K562 (cell line): Measurements from ENCODE around the gene ERC2. TPM values are rescaled to one million over a fixed set of nuclear protein-coding genes. Genes with fewer than 3 reads are reported as not detected.

Source experiments
- ATAC-seq: fragments of 200-7000 bp; cut with Tn5 transposase; 3 replicates; pipeline ENCODE4 v1.9.1; 2020; ENCODE audit warnings: moderate library complexity
- BruUV-seq: library from RNA; stranded (reverse); fragments of 400-500 nt; replicated peaks from 2 replicates; lab custom pipeline; 2021; lab: Mats Ljungman, UMichigan
- CTCF ChIA-PET: fragments of 300-600 bp; formaldehyde crosslinking; extraction: SDS; loops from one replicate; lab custom pipeline; 2021; ENCODE audit warnings: low intra/inter-chr PET ratio; lab: Yijun Ruan, JAX
- POLR2A ChIA-PET: fragments of 300-600, 350-650 bp; sonication (Branson Sonifier 250); formaldehyde crosslinking; extraction: SDS; loops from one replicate; lab custom pipeline; 2021; ENCODE audit warnings: antibody characterized with exemption, inconsistent platforms; lab: Yijun Ruan, JAX
- DNase-seq, 4 experiments: peaks; one replicate each; pipeline versions ENCODE4 v3.0.0 to v3.0.0-alpha.2; 2011 to 2018; ENCODE audit warnings: low spot score in 3 of 4, mixed read lengths in 3 of 4; ENCODE audit errors: extremely low read depth in 1 of 4
- FAIRE-seq: peaks from 2 replicates; lab custom pipeline; 2011; peaks lifted over from hg19 to GRCh38; lab: Jason Lieb, UNC
- H2AFZ ChIP-seq: 2 replicates; pipeline ENCODE4 v1.6.0; 2011; ENCODE audit warnings: low read depth, low read length, control low read depth, inconsistent platforms
- H3K27ac ChIP-seq: fragments of 200-600 bp; 3 replicates; pipeline ENCODE4 v1.8.0; 2011; ENCODE audit warnings: low read depth, mild to moderate bottlenecking, control low read depth, inconsistent platforms, low read length, moderate library complexity, mixed read lengths; ENCODE audit errors: extremely low read depth
- H3K27me3 ChIP-seq, 2 experiments: fragments of 300-600 bp in 1 of 2; 2 replicates in 1 of 2; 3 replicates in 1 of 2; pipeline versions ENCODE4 v1.6.0 to v1.8.0; 2011; ENCODE audit warnings: inconsistent platforms in 2 of 2, low read length in 2 of 2, mild to moderate bottlenecking in 1 of 2, mixed read lengths in 1 of 2, moderate library complexity in 1 of 2; ENCODE audit not compliant: control insufficient read depth in 2 of 2, insufficient read depth in 2 of 2
- H3K36me3 ChIP-seq: fragments of 300-600 bp; 3 replicates; pipeline ENCODE4 v1.8.0; 2011; ENCODE audit warnings: mild to moderate bottlenecking, low read length, inconsistent platforms; ENCODE audit not compliant: control insufficient read depth, insufficient read depth
- H3K4me1 ChIP-seq, 2 experiments: fragments of 200-600 bp in 1 of 2; replicated peaks in 1 of 2; 2 replicates in 1 of 2; 3 replicates in 1 of 2; pipeline versions ENCODE4 v1.5.1 to v1.8.0; 2011; ENCODE audit warnings: inconsistent platforms in 2 of 2, low read length in 2 of 2, mild to moderate bottlenecking in 1 of 2, mixed read lengths in 1 of 2, moderate library complexity in 1 of 2; ENCODE audit not compliant: control insufficient read depth in 2 of 2, insufficient read depth in 2 of 2
- H3K4me2 ChIP-seq: 2 replicates; pipeline ENCODE4 v1.6.1; 2011; ENCODE audit warnings: low read length, control low read depth, inconsistent platforms, mixed read lengths; ENCODE audit not compliant: insufficient read depth
- H3K4me3 ChIP-seq: fragments of 200-600 bp; sonication (generic), shearing (Covaris generic); 2 replicates; pipeline ENCODE4 v1.5.1; 2016; ENCODE audit warnings: control low read depth, inconsistent platforms
- H3K79me2 ChIP-seq: fragments of 200-600 bp; 3 replicates; pipeline ENCODE4 v1.8.0; 2011; ENCODE audit warnings: low read length, inconsistent platforms; ENCODE audit not compliant: control insufficient read depth, insufficient read depth
- H3K9ac ChIP-seq, 2 experiments: 2 replicates each; pipeline versions ENCODE4 v1.6.0 to v1.6.1; 2011; ENCODE audit warnings: low read depth in 2 of 2, low read length in 2 of 2, control low read depth in 1 of 2, inconsistent platforms in 1 of 2, mild to moderate bottlenecking in 1 of 2, mixed read lengths in 1 of 2; ENCODE audit not compliant: insufficient read depth in 1 of 2
- H3K9me1 ChIP-seq: one replicate; pipeline ENCODE4 v1.6.0; 2011; ENCODE audit warnings: inconsistent platforms, mild to moderate bottlenecking, low read length, moderate library complexity; ENCODE audit not compliant: control insufficient read depth, insufficient read depth
- H3K9me3 ChIP-seq: replicated peaks from 2 replicates; pipeline ENCODE4 v1.5.1; 2011; ENCODE audit warnings: low read depth, low read length, inconsistent platforms; ENCODE audit not compliant: control insufficient read depth, insufficient read depth
- H4K20me1 ChIP-seq: replicated peaks from 2 replicates; pipeline ENCODE4 v1.6.1; 2011; ENCODE audit warnings: low read length, inconsistent platforms, mixed read lengths; ENCODE audit not compliant: control insufficient read depth, insufficient read depth
- CBX3 ChIP-seq, 2 experiments: IDR thresholded peaks; 1 replicate in 1 of 2; 2 replicates in 1 of 2; pipeline ENCODE4 v1.6.1; 2012; ENCODE audit warnings: inconsistent platforms in 2 of 2, low read length in 2 of 2, borderline replicate concordance in 1 of 2, control low read depth in 1 of 2
- CHD1 ChIP-seq: fragments of 200-600 bp; sonication (generic); IDR thresholded peaks from one replicate; pipeline ENCODE4 v1.6.1; 2012; ENCODE audit warnings: mild to moderate bottlenecking, moderate library complexity, low read length, inconsistent platforms
- ESRRB ChIP-seq: fragments of 250-450 bp; sonication (Bioruptor Pico); IDR thresholded peaks from 2 replicates; pipeline ENCODE4 v1.5.0; 2020; ENCODE audit warnings: mild to moderate bottlenecking, moderate library complexity, borderline replicate concordance
- ETV1 ChIP-seq: fragments of 450-650 bp; conservative IDR thresholded peaks from 2 replicates; pipeline ENCODE4 v1.6.1; 2016; ENCODE audit warnings: missing genetic modification characterization, control low read depth, low read depth, missing compliant biosample characterization
- GATAD2B ChIP-seq: fragments of 450-650 bp; IDR thresholded peaks from 2 replicates; pipeline ENCODE4 v1.6.1; 2017; ENCODE audit warnings: mild to moderate bottlenecking, borderline replicate concordance
- KAT8 ChIP-seq: fragments of 450-650 bp; IDR thresholded peaks from 2 replicates; pipeline ENCODE4 v1.6.1; 2016; ENCODE audit warnings: low read depth, mild to moderate bottlenecking
- NFXL1 ChIP-seq: fragments of 450-650 bp; formaldehyde crosslinking; IDR thresholded peaks from 2 replicates; pipeline ENCODE4 v1.4.0; 2021; ENCODE audit warnings: mild to moderate bottlenecking
- PHB ChIP-seq: fragments of 250-450 bp; sonication (Bioruptor Pico); IDR thresholded peaks from 2 replicates; pipeline ENCODE4 v1.5.0; 2021
- PURB ChIP-seq: sonication (generic); formaldehyde crosslinking; IDR thresholded peaks from 2 replicates; pipeline ENCODE4 v1.9.0; 2021; ENCODE audit warnings: low read depth, mild to moderate bottlenecking, missing genetic modification reagents
- RAD21 ChIP-seq, 2 experiments: fragments of 250-450 bp in 1 of 2; fragments of 450-650 bp in 1 of 2; sonication (Bioruptor Pico) in 1 of 2; formaldehyde crosslinking in 1 of 2; IDR thresholded peaks in 1 of 2; conservative IDR thresholded peaks in 1 of 2; 2 replicates each; pipeline versions ENCODE4 v1.4.0 to v1.8.0; 2020 to 2022; ENCODE audit warnings: mild to moderate bottlenecking in 2 of 2, moderate library complexity in 1 of 2
- RBM17 ChIP-seq: fragments of 200-400 bp; formaldehyde crosslinking; IDR thresholded peaks from 2 replicates; pipeline ENCODE4 v1.6.1; 2017; ENCODE audit warnings: low read depth, mild to moderate bottlenecking, low read length, borderline replicate concordance
- SMC3 ChIP-seq: conservative IDR thresholded peaks from 2 replicates; pipeline ENCODE4 v1.6.1; 2011; ENCODE audit warnings: low read depth, low read length, improper control_type of control experiment; ENCODE audit not compliant: insufficient read depth
- SNAPC5 ChIP-seq: fragments of 250-450 bp; sonication (Bioruptor Pico); IDR thresholded peaks from 2 replicates; pipeline ENCODE4 v1.8.0; 2021; ENCODE audit warnings: moderate library complexity, mild to moderate bottlenecking, inconsistent platforms
- SRSF7 ChIP-seq: fragments of 200-400 bp; formaldehyde crosslinking; optimal IDR thresholded peaks from 2 replicates; pipeline ENCODE3; 2017; ENCODE audit warnings: mild to moderate bottlenecking, low read depth, low read length
- TAF1 ChIP-seq: IDR thresholded peaks from 2 replicates; pipeline ENCODE4 v1.6.1; 2011; ENCODE audit warnings: mild to moderate bottlenecking, low read length, moderate library complexity; ENCODE audit not compliant: insufficient read depth, control insufficient read depth, severe bottlenecking; ENCODE audit errors: extremely low read depth
- TARDBP ChIP-seq: fragments of 450-650 bp; IDR thresholded peaks from 2 replicates; pipeline ENCODE4 v1.6.1; 2016
- ZNF311 ChIP-seq: fragments of 250-450 bp; sonication (Bioruptor Pico); IDR thresholded peaks from 2 replicates; pipeline ENCODE4 v1.4.0; 2020; ENCODE audit warnings: mild to moderate bottlenecking, moderate library complexity
- ZNF316 ChIP-seq: fragments of 450-650 bp; IDR thresholded peaks from 2 replicates; pipeline ENCODE4 v1.6.1; 2016
- WGBS: fragments of 100-300 bp; shearing (Covaris generic); methylation state at CpG from one replicate; pipeline ENCODE4 v1.1.6; 2016; ENCODE audit warnings: low coverage, mixed read lengths; ENCODE audit not compliant: insufficient coverage; ENCODE audit errors: missing lambda C conversion rate; 5-methylcytosine and 5-hydroxymethylcytosine counted together
- in situ Hi-C: fragments of 300-500 bp; cut with MboI; formaldehyde crosslinking; loops from 4 replicates; pipeline ENCODE4 v1.15.0; 2018; ENCODE audit warnings: inconsistent platforms, mixed read lengths
- intact Hi-C: fragments of 100-400 bp; cut with micrococcal nuclease; formaldehyde crosslinking; loops from 2 replicates; pipeline ENCODE4 v1.14.2; 2022
- polyA plus RNA-seq, 8 experiments: library from polyadenylated mRNA; depleted of rRNA in 4 of 8; stranded (reverse) in 5 of 8; unstranded in 3 of 8; fragments of >200 nt; fragmentation: Nextera tagmentation in 2 of 8; fragmentation: Illumina TruSeq in 1 of 8; extraction: Ambion mirVana in 2 of 8; extraction: Trizol in 1 of 8; gene quantifications; 2 replicates each; pipeline versions ENCODE4 v1.2.1 to v1.2.3, GENCODE V29; 2011 to 2014; ENCODE audit warnings: inconsistent platforms in 1 of 8, missing spikeins in 1 of 8
- total RNA-seq, 7 experiments: library from RNA; depleted of rRNA in 6 of 7; stranded (reverse); fragments of >200 nt in 6 of 7; fragmentation: Illumina TruSeq in 2 of 7; extraction: Trizol in 2 of 7; gene quantifications; 2 replicates each; pipeline versions ENCODE4 v1.2.1 to v1.2.3, GENCODE V29; 2011 to 2021; ENCODE audit warnings: low replicate concordance in 1 of 7
- TF ChIP-seq, protein P1 (sequence below): sonication (generic); formaldehyde crosslinking; IDR thresholded peaks from 2 replicates; pipeline ENCODE4 v1.4.0; 2020; ENCODE audit warnings: mild to moderate bottlenecking, missing genetic modification reagents
- TF ChIP-seq, protein P2 (sequence below): fragments of 250-450 bp; sonication (Bioruptor Pico); IDR thresholded peaks from 2 replicates; pipeline ENCODE4 v1.9.0; 2021; ENCODE audit warnings: mild to moderate bottlenecking
- TF ChIP-seq, protein P3 (sequence below): fragments of 250-450 bp; sonication (Bioruptor Pico); IDR thresholded peaks from 2 replicates; pipeline ENCODE4 v1.5.0; 2021

The ERC2 gene
- total and polyA plus RNA-seq, 9 of the 15 experiments (the other 6 are each of a cell fraction or from before 2014, with no cell fraction given), result 0.04 to 0.18 (median 0.07) TPM; not detected in 2

DNA sequence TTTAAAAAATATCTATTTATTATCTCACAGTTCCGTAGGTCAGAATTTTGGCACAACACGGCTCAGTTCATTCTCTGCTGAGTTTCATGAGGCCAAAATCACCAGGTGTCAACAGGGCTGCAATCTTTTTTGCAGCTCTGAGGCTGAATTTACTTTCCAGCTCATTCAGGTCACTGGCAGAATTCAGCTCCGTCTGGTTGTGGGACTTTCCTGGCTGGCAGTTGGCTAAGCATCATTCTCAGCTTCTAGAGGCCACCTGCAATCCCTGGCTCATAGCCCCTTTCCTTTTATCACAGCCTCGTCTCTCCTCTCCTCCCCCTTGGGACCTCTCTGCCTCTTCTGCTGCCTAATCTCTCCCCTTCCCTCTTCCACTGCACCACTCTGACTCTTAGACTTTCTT lies 807.1 kb downstream of the ERC2 start (continued):
- TF ChIP-seq, protein P1, sequence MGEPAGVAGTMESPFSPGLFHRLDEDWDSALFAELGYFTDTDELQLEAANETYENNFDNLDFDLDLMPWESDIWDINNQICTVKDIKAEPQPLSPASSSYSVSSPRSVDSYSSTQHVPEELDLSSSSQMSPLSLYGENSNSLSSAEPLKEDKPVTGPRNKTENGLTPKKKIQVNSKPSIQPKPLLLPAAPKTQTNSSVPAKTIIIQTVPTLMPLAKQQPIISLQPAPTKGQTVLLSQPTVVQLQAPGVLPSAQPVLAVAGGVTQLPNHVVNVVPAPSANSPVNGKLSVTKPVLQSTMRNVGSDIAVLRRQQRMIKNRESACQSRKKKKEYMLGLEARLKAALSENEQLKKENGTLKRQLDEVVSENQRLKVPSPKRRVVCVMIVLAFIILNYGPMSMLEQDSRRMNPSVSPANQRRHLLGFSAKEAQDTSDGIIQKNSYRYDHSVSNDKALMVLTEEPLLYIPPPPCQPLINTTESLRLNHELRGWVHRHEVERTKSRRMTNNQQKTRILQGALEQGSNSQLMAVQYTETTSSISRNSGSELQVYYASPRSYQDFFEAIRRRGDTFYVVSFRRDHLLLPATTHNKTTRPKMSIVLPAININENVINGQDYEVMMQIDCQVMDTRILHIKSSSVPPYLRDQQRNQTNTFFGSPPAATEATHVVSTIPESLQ (CRISPR knock-in tag), result no peak
- no peak for TF ChIP-seq NFXL1
- no peak for TF ChIP-seq SNAPC5 (CRISPR knock-in tag)
- no peak for TF ChIP-seq PURB (CRISPR knock-in tag)
- TF ChIP-seq, protein P2, sequence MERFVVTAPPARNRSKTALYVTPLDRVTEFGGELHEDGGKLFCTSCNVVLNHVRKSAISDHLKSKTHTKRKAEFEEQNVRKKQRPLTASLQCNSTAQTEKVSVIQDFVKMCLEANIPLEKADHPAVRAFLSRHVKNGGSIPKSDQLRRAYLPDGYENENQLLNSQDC (CRISPR knock-in tag), result no peak
- no peak for TF ChIP-seq TAF1
- no peak for TF ChIP-seq CHD1
- no peak for TF ChIP-seq ZNF311 (CRISPR knock-in tag)
- no peak for TF ChIP-seq ZNF316
- TF ChIP-seq KAT8, result no peak

GRCh38 chr3:55660642-55661041 lies 807.6 kb downstream of the ERC2 start:
- Histone ChIP-seq H3K36me3 (no peaks in the 10 kb centered on the region), H3K4me1 (no peaks in the 10 kb centered on the region), H4K20me1 (no peaks in the 10 kb centered on the region), H3K4me2 (no peak overlapping the region), H3K9me3 (no peaks in the 10 kb centered on the region), H3K27me3 (no peaks in the 10 kb centered on the region), H3K27ac (no peak overlapping the region), H3K9me1 (no peaks in the 10 kb centered on the region), H2AFZ (no peak overlapping the region), H3K4me3 (no peak overlapping the region), H3K9ac (no peak overlapping the region), H3K79me2 (no peaks in the 10 kb centered on the region)
- ChIA-PET POLR2A (interaction anchor here (0.6 kb wide), 1 partner anchor 76 kb away, joined by 3 read pairs; no protein-coding TSS in a partner anchor), CTCF (no interaction called here)
- in situ Hi-C loops (no loop called here), intact Hi-C loops (no loop called here)
- 0% methylated on average over 2 of the region's 2 CpGs for WGBS
- FAIRE-seq, result no peak
- no peak for ATAC-seq
- BruUV-seq, result no TSS peak
- DNase-seq, result no peak
- TF ChIP-seq ETV1 (no peak), GATAD2B (no peak), RBM17 (no peak), CBX3 (IDR thresholded peaks at IDR 0.05; ENCODE audit: borderline replicate concordance in 1 of 2, low read length in 2 of 2) (no peak), PHB (CRISPR knock-in tag) (no peak), SRSF7 (no peak), TARDBP (no peak), ESRRB (CRISPR knock-in tag) (no peak), RAD21 (CRISPR knock-in tag; conservative IDR thresholded peaks at IDR 0.05 in 1 of 2, IDR thresholded peaks at IDR 0.05 in 1 of 2) (no peak), SMC3 (no peak)
- TF ChIP-seq, protein P3, sequence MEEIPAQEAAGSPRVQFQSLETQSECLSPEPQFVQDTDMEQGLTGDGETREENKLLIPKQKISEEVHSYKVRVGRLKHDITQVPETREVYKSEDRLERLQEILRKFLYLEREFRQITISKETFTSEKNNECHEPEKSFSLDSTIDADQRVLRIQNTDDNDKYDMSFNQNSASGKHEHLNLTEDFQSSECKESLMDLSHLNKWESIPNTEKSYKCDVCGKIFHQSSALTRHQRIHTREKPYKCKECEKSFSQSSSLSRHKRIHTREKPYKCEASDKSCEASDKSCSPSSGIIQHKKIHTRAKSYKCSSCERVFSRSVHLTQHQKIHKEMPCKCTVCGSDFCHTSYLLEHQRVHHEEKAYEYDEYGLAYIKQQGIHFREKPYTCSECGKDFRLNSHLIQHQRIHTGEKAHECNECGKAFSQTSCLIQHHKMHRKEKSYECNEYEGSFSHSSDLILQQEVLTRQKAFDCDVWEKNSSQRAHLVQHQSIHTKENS, result no peak
